HepG2 (cell line): Measurements from ENCODE around the gene MUL1. TPM values are rescaled to one million over a fixed set of nuclear protein-coding genes. Genes with fewer than 3 reads are reported as not detected.
A peak's percentile ranks its signal among the peaks of the same experiment; 100 is the strongest.

Source experiments
- ARHGAP35 ChIP-seq: sonication (generic); formaldehyde crosslinking; IDR thresholded peaks from 2 replicates; pipeline ENCODE4 v1.9.0; 2022; ENCODE audit warnings: mild to moderate bottlenecking, inconsistent platforms, moderate library complexity, missing genetic modification reagents, borderline replicate concordance
- ASH2L ChIP-seq: fragments of 300-600, 200-600 bp; sonication (generic); IDR thresholded peaks from 2 replicates; pipeline ENCODE4 v1.7.0; 2017; ENCODE audit warnings: low read depth, mild to moderate bottlenecking, moderate library complexity, mixed read lengths, low read length; ENCODE audit not compliant: insufficient read length
- CTCF ChIP-seq: sonication (generic); formaldehyde crosslinking; IDR thresholded peaks from 2 replicates; pipeline ENCODE4 v1.5.0; 2020; ENCODE audit warnings: mild to moderate bottlenecking, missing genetic modification reagents, moderate library complexity
- FOXA3 ChIP-seq: IDR thresholded peaks from 2 replicates; pipeline ENCODE4 v1.6.1; 2016; ENCODE audit warnings: missing genetic modification reagents, missing compliant biosample characterization
- HNRNPUL1 ChIP-seq: fragments of 200-400 bp; formaldehyde crosslinking; IDR thresholded peaks from 2 replicates; pipeline ENCODE4 v1.6.1; 2017; ENCODE audit warnings: low read depth, mild to moderate bottlenecking, low read length, moderate library complexity
- ISL2 ChIP-seq: sonication (generic); formaldehyde crosslinking; IDR thresholded peaks from 2 replicates; pipeline ENCODE4 v1.5.0; 2020; ENCODE audit warnings: missing genetic modification reagents
- NCOA5 ChIP-seq: sonication (generic); formaldehyde crosslinking; IDR thresholded peaks from 2 replicates; pipeline ENCODE4 v1.4.0; 2020; ENCODE audit warnings: missing genetic modification reagents
- NONO ChIP-seq, 2 experiments: fragments of 450-650 bp in 1 of 2; sonication (generic) in 1 of 2; formaldehyde crosslinking in 1 of 2; IDR thresholded peaks in 1 of 2; conservative IDR thresholded peaks in 1 of 2; 2 replicates each; pipeline versions ENCODE4 v1.6.1 to v1.8.0; 2017 to 2022; ENCODE audit warnings: mild to moderate bottlenecking in 1 of 2, missing genetic modification reagents in 1 of 2, moderate library complexity in 1 of 2
- NR1H2 ChIP-seq: sonication (generic); formaldehyde crosslinking; IDR thresholded peaks from 2 replicates; pipeline ENCODE4 v1.8.1; 2022; ENCODE audit warnings: low read depth, missing genetic modification reagents, borderline replicate concordance
- ONECUT2 ChIP-seq: sonication (generic); formaldehyde crosslinking; IDR thresholded peaks from 2 replicates; pipeline ENCODE4 v1.4.0; 2020; ENCODE audit warnings: missing genetic modification reagents
- PHF20 ChIP-seq: sonication (generic); formaldehyde crosslinking; IDR thresholded peaks from 2 replicates; pipeline ENCODE4 v1.5.0; 2020; ENCODE audit warnings: mild to moderate bottlenecking, missing genetic modification reagents
- SIX4 ChIP-seq: sonication (generic); formaldehyde crosslinking; IDR thresholded peaks from 2 replicates; pipeline ENCODE4 v1.4.0; 2020; ENCODE audit warnings: missing genetic modification reagents
- SP2 ChIP-seq: sonication (generic); formaldehyde crosslinking; IDR thresholded peaks from 2 replicates; pipeline ENCODE4 v1.5.1; 2020; ENCODE audit warnings: mild to moderate bottlenecking, missing genetic modification reagents
- U2AF2 ChIP-seq: fragments of 200-400 bp; formaldehyde crosslinking; IDR thresholded peaks from 2 replicates; pipeline ENCODE4 v1.6.1; 2017; ENCODE audit warnings: low read depth, mild to moderate bottlenecking, low read length
- ZFP82 ChIP-seq: sonication (generic); formaldehyde crosslinking; IDR thresholded peaks from 2 replicates; pipeline ENCODE4 v1.5.1; 2020; ENCODE audit warnings: mild to moderate bottlenecking, missing genetic modification reagents, borderline replicate concordance
- ZKSCAN5 ChIP-seq: sonication (generic); formaldehyde crosslinking; IDR thresholded peaks from 2 replicates; pipeline ENCODE4 v1.5.1; 2020; ENCODE audit warnings: mild to moderate bottlenecking, missing genetic modification reagents
- ZNF10 ChIP-seq: sonication (generic); formaldehyde crosslinking; IDR thresholded peaks from 2 replicates; pipeline ENCODE4 v1.4.0; 2020; ENCODE audit warnings: mild to moderate bottlenecking, low read depth, missing genetic modification reagents, borderline replicate concordance
- ZNF253 ChIP-seq: sonication (generic); formaldehyde crosslinking; IDR thresholded peaks from 2 replicates; pipeline ENCODE4 v1.8.0; 2022; ENCODE audit warnings: mild to moderate bottlenecking, missing genetic modification reagents, borderline replicate concordance
- ZNF263 ChIP-seq: sonication (generic); formaldehyde crosslinking; IDR thresholded peaks from 2 replicates; pipeline ENCODE4 v1.4.0; 2020; ENCODE audit warnings: missing genetic modification reagents
- ZNF276 ChIP-seq: sonication (generic); formaldehyde crosslinking; IDR thresholded peaks from 2 replicates; pipeline ENCODE4 v1.4.0; 2020; ENCODE audit warnings: mild to moderate bottlenecking, low read depth, missing genetic modification reagents
- ZNF746 ChIP-seq: sonication (generic); formaldehyde crosslinking; IDR thresholded peaks from 2 replicates; pipeline ENCODE4 v1.8.0; 2022; ENCODE audit warnings: mild to moderate bottlenecking, missing genetic modification reagents
- ZNF781 ChIP-seq: sonication (generic); formaldehyde crosslinking; IDR thresholded peaks from 2 replicates; pipeline ENCODE4 v1.5.1; 2020; ENCODE audit warnings: borderline replicate concordance, mild to moderate bottlenecking, missing genetic modification reagents; ENCODE audit errors: not compliant biosample characterization
- polyA plus RNA-seq, 8 experiments: library from polyadenylated mRNA; depleted of rRNA in 3 of 8; stranded (reverse) in 7 of 8; unstranded in 1 of 8; fragments of >200 nt; fragmentation: Illumina TruSeq in 4 of 8; extraction: Trizol in 4 of 8; gene quantifications; 2 replicates each; pipeline versions ENCODE4 v1.2.1 to v1.2.3, GENCODE V29; 2011 to 2016; ENCODE audit warnings: low read depth in 4 of 8, missing spikeins in 1 of 8, mixed read lengths in 1 of 8; ENCODE audit not compliant: insufficient read depth in 1 of 8
- total RNA-seq, 5 experiments: library from RNA; depleted of rRNA; stranded (reverse); fragments of >200 nt; fragmentation: Illumina TruSeq; extraction: Trizol; gene quantifications; 2 replicates each; pipeline ENCODE4 v1.2.3, GENCODE V29; 2016; ENCODE audit warnings: low read depth in 1 of 5
- TF ChIP-seq, protein P1 (sequence below): sonication (generic); formaldehyde crosslinking; conservative IDR thresholded peaks from 2 replicates; pipeline ENCODE4 v1.8.0; 2022; ENCODE audit warnings: mild to moderate bottlenecking, moderate library complexity, missing genetic modification reagents
- TF ChIP-seq, protein P2 (sequence below): sonication (generic); formaldehyde crosslinking; IDR thresholded peaks from 2 replicates; pipeline ENCODE4 v1.4.0; 2020; ENCODE audit warnings: missing genetic modification reagents

MUL1 gene
- total and polyA plus RNA-seq, 2 of the 13 experiments (the other 11 are each of a cell fraction or from before 2014, with no cell fraction given): 21.5 to 26.5 TPM

DNA sequence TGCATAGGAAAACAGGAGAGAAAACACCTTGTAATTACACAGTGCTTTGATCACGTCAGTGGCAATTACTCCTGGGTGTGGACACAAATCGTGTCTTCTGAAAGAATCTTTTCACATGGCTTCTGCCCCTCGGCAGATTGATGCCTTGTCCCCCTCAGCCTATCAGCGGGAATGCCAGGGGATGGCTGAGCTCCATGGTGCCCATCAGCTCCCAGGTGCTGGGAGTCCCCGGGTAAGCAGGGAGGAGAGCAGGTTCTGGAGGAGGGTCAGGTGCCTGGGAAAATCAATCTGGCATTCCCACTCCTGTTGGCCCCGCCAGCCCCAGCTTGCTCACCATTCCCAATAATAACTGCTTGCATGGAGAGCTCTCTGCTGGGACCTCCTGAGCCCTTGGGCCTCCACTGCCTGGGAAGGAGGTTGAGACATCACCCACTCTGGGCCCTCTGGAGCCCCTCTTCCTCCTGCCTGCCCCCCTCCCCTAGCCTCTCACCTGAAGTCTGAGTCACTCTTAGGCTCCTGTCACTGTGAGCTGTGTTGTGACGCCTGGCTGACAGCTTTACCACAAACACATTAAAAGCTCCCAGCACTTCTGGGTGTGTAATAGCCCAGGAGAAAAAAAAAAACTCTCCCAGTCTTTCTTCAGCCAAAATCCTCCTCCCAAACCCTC, 26.9 kb downstream of the MUL1 start (continued):
- TF ChIP-seq SP2 (CRISPR knock-in tag) (0 out of 2 replicates have a peak, but pooled peaks have one; percentile 1), ZNF263 (CRISPR knock-in tag) (no peak; the same call in 1 of the 2 replicates), ZKSCAN5 (CRISPR knock-in tag) (no peak), ISL2 (no peak), NONO (IDR thresholded peaks at IDR 0.05) (no peak), NONO (CRISPR knock-in tag; conservative IDR thresholded peaks at IDR 0.05) (no peak), HNRNPUL1 (no peak), ZNF781 (no peak), PHF20 (CRISPR knock-in tag) (no peak), NR1H2 (CRISPR knock-in tag) (no peak), SIX4 (no peak), ONECUT2 (CRISPR knock-in tag) (0 out of 2 replicates have a peak, but pooled peaks have one; percentile 41), ZNF276 (CRISPR knock-in tag) (no peak), CTCF (CRISPR knock-in tag) (no peak), ARHGAP35 (no peak), U2AF2 (no peak), ASH2L (no peak), NCOA5 (CRISPR knock-in tag) (no peak), ZNF253 (no peak), ZFP82 (CRISPR knock-in tag) (no peak), FOXA3 (no peak), ZNF746 (CRISPR knock-in tag) (no peak), ZNF10 (no peak)
- TF ChIP-seq, protein P1, sequence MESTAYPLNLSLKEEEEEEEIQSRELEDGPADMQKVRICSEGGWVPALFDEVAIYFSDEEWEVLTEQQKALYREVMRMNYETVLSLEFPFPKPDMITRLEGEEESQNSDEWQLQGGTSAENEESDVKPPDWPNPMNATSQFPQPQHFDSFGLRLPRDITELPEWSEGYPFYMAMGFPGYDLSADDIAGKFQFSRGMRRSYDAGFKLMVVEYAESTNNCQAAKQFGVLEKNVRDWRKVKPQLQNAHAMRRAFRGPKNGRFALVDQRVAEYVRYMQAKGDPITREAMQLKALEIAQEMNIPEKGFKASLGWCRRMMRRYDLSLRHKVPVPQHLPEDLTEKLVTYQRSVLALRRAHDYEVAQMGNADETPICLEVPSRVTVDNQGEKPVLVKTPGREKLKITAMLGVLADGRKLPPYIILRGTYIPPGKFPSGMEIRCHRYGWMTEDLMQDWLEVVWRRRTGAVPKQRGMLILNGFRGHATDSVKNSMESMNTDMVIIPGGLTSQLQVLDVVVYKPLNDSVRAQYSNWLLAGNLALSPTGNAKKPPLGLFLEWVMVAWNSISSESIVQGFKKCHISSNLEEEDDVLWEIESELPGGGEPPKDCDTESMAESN (CRISPR knock-in tag): no peak
- TF ChIP-seq, protein P2, sequence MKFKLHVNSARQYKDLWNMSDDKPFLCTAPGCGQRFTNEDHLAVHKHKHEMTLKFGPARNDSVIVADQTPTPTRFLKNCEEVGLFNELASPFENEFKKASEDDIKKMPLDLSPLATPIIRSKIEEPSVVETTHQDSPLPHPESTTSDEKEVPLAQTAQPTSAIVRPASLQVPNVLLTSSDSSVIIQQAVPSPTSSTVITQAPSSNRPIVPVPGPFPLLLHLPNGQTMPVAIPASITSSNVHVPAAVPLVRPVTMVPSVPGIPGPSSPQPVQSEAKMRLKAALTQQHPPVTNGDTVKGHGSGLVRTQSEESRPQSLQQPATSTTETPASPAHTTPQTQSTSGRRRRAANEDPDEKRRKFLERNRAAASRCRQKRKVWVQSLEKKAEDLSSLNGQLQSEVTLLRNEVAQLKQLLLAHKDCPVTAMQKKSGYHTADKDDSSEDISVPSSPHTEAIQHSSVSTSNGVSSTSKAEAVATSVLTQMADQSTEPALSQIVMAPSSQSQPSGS: no peak
